Measurements from ENCODE around the gene IFNAR2. TPM values are rescaled to one million over a fixed set of nuclear protein-coding genes. Genes with fewer than 3 reads are reported as not detected.

Gene IFNAR2
- total RNA-seq, 2 donors from 2014 or later = 5.4 to 5.8 TPM

DNA sequence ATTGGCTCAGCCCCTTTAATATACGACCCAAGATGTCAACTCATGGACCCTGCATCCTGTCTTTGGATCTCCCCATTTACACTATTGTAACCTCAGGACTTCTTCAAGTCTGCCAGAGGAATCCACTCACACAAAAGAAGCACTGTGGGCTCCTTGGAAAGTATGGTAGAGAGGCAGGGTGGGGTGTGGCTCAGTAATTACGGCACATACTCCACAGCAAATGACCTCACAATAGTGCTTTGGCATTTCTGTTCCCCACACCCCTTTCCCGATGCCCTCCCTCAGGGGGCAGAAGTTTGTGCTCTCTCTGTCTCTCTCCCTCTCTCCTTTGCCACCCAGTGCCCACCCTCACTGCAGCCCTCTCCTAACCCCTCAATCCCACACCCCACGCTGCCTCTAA lies 27.8 kb upstream of the IFNAR2 start:
- H3K36me3 ChIP-seq = no peaks in the 10 kb centered on the region
- peaks cover 0 to 34% of the 10 kb centered on the region in 2 donors for H3K4me1 ChIP-seq
- no peak overlapping the region for H3K4me3 ChIP-seq
- H3K27me3 ChIP-seq = no peaks in the 10 kb centered on the region
- no peak overlapping the region for H3K27ac ChIP-seq
- no peaks in the 10 kb centered on the region for H3K9me3 ChIP-seq
- DNase-seq (ENCODE audit: low spot score) = no peak
- TF ChIP-seq, protein P1, sequence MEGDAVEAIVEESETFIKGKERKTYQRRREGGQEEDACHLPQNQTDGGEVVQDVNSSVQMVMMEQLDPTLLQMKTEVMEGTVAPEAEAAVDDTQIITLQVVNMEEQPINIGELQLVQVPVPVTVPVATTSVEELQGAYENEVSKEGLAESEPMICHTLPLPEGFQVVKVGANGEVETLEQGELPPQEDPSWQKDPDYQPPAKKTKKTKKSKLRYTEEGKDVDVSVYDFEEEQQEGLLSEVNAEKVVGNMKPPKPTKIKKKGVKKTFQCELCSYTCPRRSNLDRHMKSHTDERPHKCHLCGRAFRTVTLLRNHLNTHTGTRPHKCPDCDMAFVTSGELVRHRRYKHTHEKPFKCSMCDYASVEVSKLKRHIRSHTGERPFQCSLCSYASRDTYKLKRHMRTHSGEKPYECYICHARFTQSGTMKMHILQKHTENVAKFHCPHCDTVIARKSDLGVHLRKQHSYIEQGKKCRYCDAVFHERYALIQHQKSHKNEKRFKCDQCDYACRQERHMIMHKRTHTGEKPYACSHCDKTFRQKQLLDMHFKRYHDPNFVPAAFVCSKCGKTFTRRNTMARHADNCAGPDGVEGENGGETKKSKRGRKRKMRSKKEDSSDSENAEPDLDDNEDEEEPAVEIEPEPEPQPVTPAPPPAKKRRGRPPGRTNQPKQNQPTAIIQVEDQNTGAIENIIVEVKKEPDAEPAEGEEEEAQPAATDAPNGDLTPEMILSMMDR (IDR thresholded peaks at IDR 0.05) = no peak

DNA sequence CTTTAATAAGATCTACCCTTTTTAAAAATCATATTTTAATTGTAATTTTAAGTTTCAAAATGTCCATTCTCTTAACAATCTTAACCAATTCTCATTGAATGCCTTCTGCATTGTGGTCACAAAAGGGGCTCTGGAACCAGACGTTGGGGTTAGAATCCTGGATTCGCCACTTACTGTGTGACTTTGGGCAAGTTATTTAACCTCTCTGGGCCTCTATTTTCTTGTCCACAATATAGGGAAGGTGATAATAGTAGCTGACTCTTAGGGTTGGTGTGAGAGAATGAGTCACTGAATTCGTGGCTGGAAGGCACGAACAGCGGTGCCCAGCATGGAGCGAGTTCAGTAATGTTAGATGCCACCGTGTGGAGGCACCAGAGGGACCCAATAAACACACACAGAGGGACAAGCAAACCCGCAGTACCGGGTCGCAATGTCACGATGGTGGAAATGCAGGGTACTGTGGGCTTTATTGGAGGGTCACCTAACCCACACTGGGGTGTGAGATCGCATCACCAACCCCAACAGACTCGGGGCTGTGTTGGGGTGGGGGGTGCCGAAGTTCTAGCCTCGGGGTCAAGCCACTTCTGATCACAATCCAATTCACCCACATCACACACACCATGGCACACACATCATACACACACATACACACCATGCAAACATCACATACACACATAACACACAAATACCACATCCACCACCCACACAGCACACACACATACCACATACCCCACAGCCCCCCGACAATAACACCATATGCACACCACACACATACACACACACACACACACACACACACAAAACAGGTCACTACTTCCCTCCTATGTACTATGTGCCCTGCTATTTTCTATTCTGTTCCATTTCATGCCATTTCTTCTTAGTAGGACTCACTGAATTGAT lies 27.0 kb upstream of the IFNAR2 start:
- no peaks in the 10 kb centered on the region for H3K27me3 ChIP-seq
- H3K36me3 ChIP-seq = no peaks in the 10 kb centered on the region
- peaks cover 0 to 27% of the 10 kb centered on the region in 2 donors for H3K4me1 ChIP-seq
- no peak for DNase-seq (ENCODE audit: low spot score)
- H3K9me3 ChIP-seq = no peaks in the 10 kb centered on the region
- H3K27ac ChIP-seq = peak overlapping the region; percentile 32 to 42
- no peak overlapping the region for H3K4me3 ChIP-seq
- TF ChIP-seq, protein P1 (IDR thresholded peaks at IDR 0.05) = no peak

DNA sequence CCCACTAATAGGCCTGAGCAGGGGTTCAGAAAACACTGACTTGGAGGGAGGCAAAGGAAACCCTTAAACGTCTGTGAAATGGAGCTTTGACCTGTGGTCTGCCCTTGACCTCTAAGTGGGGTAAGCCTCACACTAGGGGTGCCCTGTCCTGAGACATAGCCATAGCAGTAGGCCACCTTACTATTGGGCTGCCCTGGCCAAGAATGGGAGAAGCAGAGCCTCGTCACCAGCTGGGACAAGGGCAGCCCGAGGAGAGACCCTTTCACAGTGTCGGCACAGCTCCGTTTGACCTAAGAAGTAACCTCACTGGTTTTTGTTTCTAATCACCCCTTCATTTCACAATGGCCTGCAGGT lies 26.4 kb upstream of the IFNAR2 start:
- Histone ChIP-seq H3K4me3 (no peak overlapping the region), H3K4me1 (peaks cover 0 to 20% of the 10 kb centered on the region in 2 donors), H3K27ac (peak overlapping the region; percentile 32 to 42), H3K9me3 (no peaks in the 10 kb centered on the region), H3K36me3 (no peaks in the 10 kb centered on the region), H3K27me3 (no peaks in the 10 kb centered on the region)
- no peak for DNase-seq (ENCODE audit: low spot score)
- TF ChIP-seq, protein P1 (IDR thresholded peaks at IDR 0.05) = no peak

DNA sequence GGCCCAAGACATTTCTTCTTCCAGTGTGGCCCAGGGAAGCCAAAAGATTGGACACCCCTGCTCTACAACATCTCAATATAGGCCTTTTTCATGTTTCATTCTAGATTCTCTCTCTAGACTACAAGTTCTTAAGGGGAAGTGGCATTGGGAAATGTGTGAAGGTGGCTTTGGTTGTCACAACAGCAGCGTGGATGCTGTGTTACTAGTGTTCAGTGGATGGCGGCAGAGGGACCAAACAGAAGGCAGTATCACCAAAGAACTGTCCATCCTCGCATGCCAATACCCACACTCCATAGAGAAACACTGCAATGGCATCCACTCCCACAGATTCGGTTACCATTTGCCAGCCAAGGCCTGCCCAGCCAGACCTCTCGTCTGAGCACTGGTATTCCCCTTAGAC lies 24.3 kb upstream of the IFNAR2 start:
- no peak for DNase-seq (ENCODE audit: low spot score)
- no peaks in the 10 kb centered on the region for H3K9me3 ChIP-seq
- H3K36me3 ChIP-seq = no peaks in the 10 kb centered on the region
- TF ChIP-seq, protein P1 (IDR thresholded peaks at IDR 0.05) = no peak
- H3K4me3 ChIP-seq = no peak overlapping the region
- no peak overlapping the region for H3K27ac ChIP-seq
- no peaks in the 10 kb centered on the region for H3K27me3 ChIP-seq
- peaks cover 0 to 4% of the 10 kb centered on the region in 2 donors for H3K4me1 ChIP-seq

DNA sequence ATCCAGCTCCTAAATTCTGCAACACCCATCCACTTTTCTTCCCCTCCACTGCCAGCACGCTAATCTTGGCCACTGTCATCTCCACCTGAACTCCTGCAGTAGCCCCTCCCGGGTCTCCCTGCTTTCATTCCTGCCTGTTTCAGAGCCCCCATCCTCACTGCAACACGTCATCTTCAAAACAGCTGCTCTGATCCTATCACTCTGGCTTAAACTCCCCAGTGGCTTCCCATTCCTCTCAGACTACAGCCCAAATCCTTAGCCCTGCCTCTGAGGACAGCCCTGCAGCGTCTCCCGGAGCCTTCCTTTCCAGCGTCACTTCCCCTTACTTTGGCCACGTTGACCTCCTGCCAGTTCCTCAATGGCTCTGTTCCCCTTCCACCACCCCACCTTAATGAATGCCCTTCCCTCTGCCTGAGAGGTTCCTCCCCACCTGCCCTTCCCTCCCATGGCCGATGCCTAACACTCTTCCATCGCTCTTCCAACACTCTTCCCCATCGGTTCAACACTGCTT lies 22.9 kb upstream of the IFNAR2 start:
- Histone ChIP-seq H3K9me3 (no peaks in the 10 kb centered on the region), H3K27ac (no peak overlapping the region), H3K4me1 (peaks cover 0 to 7% of the 10 kb centered on the region in 2 donors), H3K36me3 (no peaks in the 10 kb centered on the region), H3K4me3 (no peak overlapping the region), H3K27me3 (no peaks in the 10 kb centered on the region)
- TF ChIP-seq, protein P1 (IDR thresholded peaks at IDR 0.05) = no peak
- DNase-seq (ENCODE audit: low spot score) = no peak

All from right atrium auricular region (tissue), 2 donors.